ENCODE data around the gene ZCRB1.

The ZCRB1 gene

GRCh38 chr12:42326541-42327226 lies 790 bp upstream of the ZCRB1 start:
- DNase-seq = no peak

GRCh38 chr12:42325326-42325652 lies 605 bp downstream of the ZCRB1 start:
- DNase-seq = no peak

- no peak for DNase-seq
Measured at GRCh38 chr12:42323856-42324255, 2.0 kb downstream of the ZCRB1 start.

- no peak for DNase-seq
Measured at GRCh38 chr12:42322567-42322966, 3.3 kb downstream of the ZCRB1 start.

GRCh38 chr12:42320796-42321195 lies 5.1 kb downstream of the ZCRB1 start:
- no peak for DNase-seq

- DNase-seq = no peak
Measured at GRCh38 chr12:42315108-42315507, 10.8 kb downstream of the ZCRB1 start.

- DNase-seq = no peak
Measured at GRCh38 chr12:42309996-42310395, 15.9 kb downstream of the ZCRB1 start.

GRCh38 chr12:42308390-42308789 lies 17.5 kb downstream of the ZCRB1 start:
- DNase-seq = no peak

GRCh38 chr12:42306297-42306696 lies 19.6 kb downstream of the ZCRB1 start:
- no peak for DNase-seq

- DNase-seq = no peak
Measured at GRCh38 chr12:42299392-42300308, 26.2 kb downstream of the ZCRB1 start.

GRCh38 chr12:42298887-42299286 lies 27.0 kb downstream of the ZCRB1 start:
- no peak for DNase-seq

GRCh38 chr12:42296503-42297109 lies 29.3 kb downstream of the ZCRB1 start:
- no peak for DNase-seq

- no peak for DNase-seq
Measured at GRCh38 chr12:42291680-42292079, 34.2 kb downstream of the ZCRB1 start.

- no peak for DNase-seq
Measured at GRCh38 chr12:42288544-42288943, 37.4 kb downstream of the ZCRB1 start.

- DNase-seq = no peak
Measured at GRCh38 chr12:42286741-42287140, 39.2 kb downstream of the ZCRB1 start.

GRCh38 chr12:42285431-42285830 lies 40.5 kb downstream of the ZCRB1 start:
- no peak for DNase-seq

- no peak for DNase-seq
Measured at GRCh38 chr12:42284876-42285275, 41.0 kb downstream of the ZCRB1 start.

GRCh38 chr12:42284157-42284556 lies 41.7 kb downstream of the ZCRB1 start:
- DNase-seq = no peak

- no peak for DNase-seq
Measured at GRCh38 chr12:42283739-42284138, 42.2 kb downstream of the ZCRB1 start.

GRCh38 chr12:42282294-42282693 lies 43.6 kb downstream of the ZCRB1 start:
- no peak for DNase-seq

GRCh38 chr12:42281844-42282243 lies 44.0 kb downstream of the ZCRB1 start:
- DNase-seq = no peak

GRCh38 chr12:42281278-42281677 lies 44.6 kb downstream of the ZCRB1 start:
- peak; percentile 27 for DNase-seq

- no peak for DNase-seq
Measured at GRCh38 chr12:42278128-42278510, 47.8 kb downstream of the ZCRB1 start.
